HepG2 (cell line): ENCODE results near the gene ITLN2. TPM values are rescaled to one million over a fixed set of nuclear protein-coding genes. Genes with fewer than 3 reads are reported as not detected.
"Not testable (repeated sequence)": the region's sequence is repeated elsewhere in the genome, so short reads cannot be mapped to it uniquely, and the experiment has no call there.

Experiments used
- ATAC-seq: fragments of 200-7000 bp; cut with Tn5 transposase; 3 replicates; pipeline ENCODE4 v1.9.1; 2020; ENCODE audit warnings: mild to moderate bottlenecking, moderate library complexity
- BruUV-seq: library from RNA; stranded (reverse); fragments of 400-500 nt; replicated peaks from 2 replicates; lab custom pipeline; 2021; lab: Mats Ljungman, UMichigan
- CTCF ChIA-PET: fragments of 300-600 bp; formaldehyde crosslinking; extraction: SDS; loops from one replicate; lab custom pipeline; 2021; ENCODE audit warnings: low total read pairs, inconsistent platforms, low intra/inter-chr PET ratio; lab: Yijun Ruan, JAX
- POLR2A ChIA-PET: fragments of 350-600 bp; sonication (Branson Sonifier 250); formaldehyde crosslinking; loops from one replicate; lab custom pipeline; 2020; ENCODE audit warnings: antibody characterized with exemption, inconsistent platforms; lab: Yijun Ruan, JAX
- DNase-seq: peaks from one replicate; pipeline ENCODE4 v3.0.0-alpha.2; 2015; ENCODE audit warnings: low spot score
- FAIRE-seq: peaks from 3 replicates; lab custom pipeline; 2011; peaks lifted over from hg19 to GRCh38; lab: Jason Lieb, UNC
- H2AFZ ChIP-seq: one replicate; pipeline ENCODE4 v1.6.1; 2011; ENCODE audit warnings: low read length, inconsistent platforms
- H3K27ac ChIP-seq: fragments of 300-600 bp; 3 replicates; pipeline ENCODE4 v1.8.0; 2011; ENCODE audit warnings: mixed run types, mild to moderate bottlenecking, mixed read lengths, low read length, inconsistent platforms; ENCODE audit not compliant: insufficient read depth; ENCODE audit errors: extremely low read length
- H3K27me3 ChIP-seq, 2 experiments: fragments of 200-600 bp in 1 of 2; 2 replicates in 1 of 2; 3 replicates in 1 of 2; pipeline versions ENCODE4 v1.6.0 to v1.8.0; 2011; ENCODE audit warnings: low read length in 2 of 2, mild to moderate bottlenecking in 2 of 2, moderate library complexity in 2 of 2, inconsistent platforms in 1 of 2; ENCODE audit not compliant: insufficient read depth in 2 of 2, control insufficient read depth in 1 of 2
- H3K36me3 ChIP-seq, 2 experiments: fragments of 200-600 bp in 1 of 2; replicated peaks in 1 of 2; 2 replicates in 1 of 2; 3 replicates in 1 of 2; pipeline versions ENCODE4 v1.5.1 to v1.8.0; 2011; ENCODE audit warnings: low read length in 2 of 2, inconsistent platforms in 1 of 2; ENCODE audit not compliant: insufficient read depth in 2 of 2, control insufficient read depth in 1 of 2
- H3K4me1 ChIP-seq: 2 replicates; pipeline ENCODE4 v1.5.1; 2012; ENCODE audit warnings: low read length, inconsistent platforms; ENCODE audit not compliant: insufficient read depth
- H3K4me2 ChIP-seq: 2 replicates; pipeline ENCODE4 v1.6.0; 2011; ENCODE audit warnings: low read depth, low read length, inconsistent platforms
- H3K4me3 ChIP-seq, 3 experiments: fragments of 200-600 bp in 1 of 3; sonication (generic), shearing (Covaris generic) in 1 of 3; replicated peaks in 1 of 3; 2 replicates each; pipeline ENCODE4 v1.5.1; 2011 to 2016; ENCODE audit warnings: low read length in 3 of 3, inconsistent platforms in 2 of 3, low read depth in 2 of 3, mild to moderate bottlenecking in 2 of 3, control low read depth in 1 of 3, mixed read lengths in 1 of 3; ENCODE audit not compliant: insufficient read depth in 1 of 3
- H3K79me2 ChIP-seq: one replicate; pipeline ENCODE4 v1.6.1; 2011; ENCODE audit warnings: low read length, inconsistent platforms; ENCODE audit not compliant: insufficient read depth
- H3K9ac ChIP-seq: 2 replicates; pipeline ENCODE4 v1.6.0; 2011; ENCODE audit warnings: mild to moderate bottlenecking, low read depth, low read length, inconsistent platforms; ENCODE audit not compliant: insufficient read depth
- H3K9me3 ChIP-seq: 2 replicates; pipeline ENCODE4 v1.5.1; 2012; ENCODE audit warnings: mild to moderate bottlenecking, low read length
- H4K20me1 ChIP-seq: 2 replicates; pipeline ENCODE4 v1.6.0; 2011; ENCODE audit warnings: inconsistent platforms, mild to moderate bottlenecking, low read length, moderate library complexity; ENCODE audit not compliant: insufficient read depth
- BCL6 ChIP-seq: IDR thresholded peaks from 2 replicates; pipeline ENCODE4 v1.6.1; 2016; ENCODE audit warnings: missing genetic modification reagents, missing compliant biosample characterization
- FOXA1 ChIP-seq, 2 experiments: fragments of 450-650 bp in 1 of 2; sonication (generic) in 1 of 2; formaldehyde crosslinking in 1 of 2; IDR thresholded peaks; 2 replicates each; pipeline versions ENCODE4 v1.4.0 to v1.6.1; 2016 to 2020; ENCODE audit warnings: missing genetic modification reagents in 1 of 2
- HHEX ChIP-seq: IDR thresholded peaks from 2 replicates; pipeline ENCODE4 v1.6.1; 2016; ENCODE audit warnings: control low read depth
- SOX5 ChIP-seq: IDR thresholded peaks from 2 replicates; pipeline ENCODE4 v1.6.1; 2016; ENCODE audit warnings: borderline replicate concordance
- ZNF281 ChIP-seq: sonication (generic); formaldehyde crosslinking; IDR thresholded peaks from 2 replicates; pipeline ENCODE4 v1.4.0; 2020; ENCODE audit warnings: missing genetic modification reagents, borderline replicate concordance
- WGBS: methylation state at CpG from one replicate; pipeline ENCODE4 v1.1.6; 2017; ENCODE audit warnings: low lambda C conversion rate; 5-methylcytosine and 5-hydroxymethylcytosine counted together
- in situ Hi-C: cut with HindIII; loops from 2 replicates; pipeline ENCODE4 v1.10.0; 2017; ENCODE audit warnings: low pct_unique_long_range_greater_than_20kb; ENCODE audit not compliant: extremely low pct_ligation_motif_present
- intact Hi-C: fragments of 100-400 bp; cut with micrococcal nuclease; formaldehyde crosslinking; loops from one replicate; pipeline ENCODE4 v1.10.0; 2022; ENCODE audit not compliant: unreplicated experiment
- polyA plus RNA-seq, 8 experiments: library from polyadenylated mRNA; depleted of rRNA in 3 of 8; stranded (reverse) in 7 of 8; unstranded in 1 of 8; fragments of >200 nt; fragmentation: Illumina TruSeq in 4 of 8; extraction: Trizol in 4 of 8; gene quantifications; 2 replicates each; pipeline versions ENCODE4 v1.2.1 to v1.2.3, GENCODE V29; 2011 to 2016; ENCODE audit warnings: low read depth in 4 of 8, missing spikeins in 1 of 8, mixed read lengths in 1 of 8; ENCODE audit not compliant: insufficient read depth in 1 of 8
- total RNA-seq, 5 experiments: library from RNA; depleted of rRNA; stranded (reverse); fragments of >200 nt; fragmentation: Illumina TruSeq; extraction: Trizol; gene quantifications; 2 replicates each; pipeline ENCODE4 v1.2.3, GENCODE V29; 2016; ENCODE audit warnings: low read depth in 1 of 5

Gene ITLN2
- total and polyA plus RNA-seq, 2 of the 13 experiments (the other 11 are each of a cell fraction or from before 2014, with no cell fraction given): not detected

GRCh38 chr1:160949216-160949880, 5.3 kb downstream of the ITLN2 start (continued):
- peak; percentile 51 for TF ChIP-seq HHEX (CRISPR knock-in tag)
- TF ChIP-seq BCL6 (CRISPR knock-in tag): peak; percentile 82
- peak; percentile 66; the same call in 1 of the 2 replicates for TF ChIP-seq SOX5 (CRISPR knock-in tag)
- peak; percentile 47; the same call in 1 of the 2 replicates for TF ChIP-seq ZNF281
- TF ChIP-seq FOXA1 (IDR thresholded peaks at IDR 0.05): not testable (repeated sequence)
- 0 out of 2 replicates have a peak, but pooled peaks have one; percentile 17 for TF ChIP-seq FOXA1 (CRISPR knock-in tag; IDR thresholded peaks at IDR 0.05)
- TF ChIP-seq, all 625 proteins: peak for 14; not testable (repeated sequence) for 611

GRCh38 chr1:160947174-160947759, 7.3 kb downstream of the ITLN2 start:
- ATAC-seq, H3K36me3 ChIP-seq, POLR2A ChIA-PET, H3K9ac ChIP-seq, DNase-seq, H3K4me3 ChIP-seq, BruUV-seq, H3K79me2 ChIP-seq, H2AFZ ChIP-seq, H3K9me3 ChIP-seq, H3K27me3 ChIP-seq, H4K20me1 ChIP-seq, intact Hi-C loops, in situ Hi-C loops, H3K4me2 ChIP-seq, CTCF ChIA-PET, H3K27ac ChIP-seq, FAIRE-seq: not testable (repeated sequence)
- peaks cover 28% of the 10 kb centered on the region for H3K4me1 ChIP-seq
- 62% methylated on average over 7 of the region's 7 CpGs for WGBS

- H3K79me2 ChIP-seq, H3K9me3 ChIP-seq, H3K9ac ChIP-seq, H3K36me3 ChIP-seq, CTCF ChIA-PET, H3K4me2 ChIP-seq, H3K27me3 ChIP-seq, H3K27ac ChIP-seq, BruUV-seq, DNase-seq, ATAC-seq, H3K4me3 ChIP-seq, H4K20me1 ChIP-seq, POLR2A ChIA-PET, H2AFZ ChIP-seq, intact Hi-C loops, in situ Hi-C loops, FAIRE-seq: not testable (repeated sequence)
- 57% methylated on average over 6 of the region's 6 CpGs for WGBS
- peaks cover 19% of the 10 kb centered on the region for H3K4me1 ChIP-seq
Measured at GRCh38 chr1:160945881-160946280, 8.7 kb downstream of the ITLN2 start.
